K562 (cell line): Measurements from ENCODE around the gene ORAI3. TPM values are rescaled to one million over a fixed set of nuclear protein-coding genes. Genes with fewer than 3 reads are reported as not detected.

Source experiments
- ATF1 ChIP-seq, 2 experiments: fragments of 450-650 bp in 1 of 2; IDR thresholded peaks; 2 replicates each; pipeline ENCODE4 v1.6.1; 2016; ENCODE audit warnings: missing compliant biosample characterization in 1 of 2, missing genetic modification characterization in 1 of 2
- CXXC5 ChIP-seq: fragments of 250-450 bp; sonication (Bioruptor Pico); IDR thresholded peaks from 2 replicates; pipeline ENCODE4 v1.8.0; 2022; ENCODE audit warnings: inconsistent platforms, mild to moderate bottlenecking, moderate library complexity
- EP400 ChIP-seq: fragments of 450-650 bp; IDR thresholded peaks from 2 replicates; pipeline ENCODE4 v1.6.1; 2017; ENCODE audit warnings: antibody characterized with exemption, mild to moderate bottlenecking, moderate library complexity
- OTX1 ChIP-seq: fragments of 450-650 bp; formaldehyde crosslinking; IDR thresholded peaks from 2 replicates; pipeline ENCODE4 v1.4.0; 2022; ENCODE audit warnings: mild to moderate bottlenecking
- SIN3A ChIP-seq, 2 experiments: fragments of 150-350 bp in 1 of 2; IDR thresholded peaks; 2 replicates each; pipeline ENCODE4 v1.6.1; 2011 to 2016; ENCODE audit warnings: borderline replicate concordance in 2 of 2, low read depth in 2 of 2, low read length in 2 of 2, mild to moderate bottlenecking in 2 of 2, moderate library complexity in 2 of 2; ENCODE audit not compliant: control insufficient read depth in 1 of 2
- YY1 ChIP-seq, 3 experiments: IDR thresholded peaks; 2 replicates each; pipeline ENCODE4 v1.6.1; 2011; ENCODE audit warnings: low read length in 2 of 3, mild to moderate bottlenecking in 2 of 3, moderate library complexity in 2 of 3, borderline replicate concordance in 1 of 3, control low read depth in 1 of 3, low read depth in 1 of 3; ENCODE audit not compliant: insufficient read depth in 3 of 3, insufficient replicate concordance in 2 of 3, control insufficient read depth in 1 of 3, insufficient read length in 1 of 3; ENCODE audit errors: extremely low read depth in 1 of 3
- ZNF76 ChIP-seq: fragments of 250-450 bp; sonication (Bioruptor Pico); IDR thresholded peaks from 2 replicates; pipeline ENCODE4 v1.4.0; 2020; ENCODE audit warnings: mild to moderate bottlenecking, moderate library complexity, borderline replicate concordance
- polyA plus RNA-seq, 8 experiments: library from polyadenylated mRNA; depleted of rRNA in 4 of 8; stranded (reverse) in 5 of 8; unstranded in 3 of 8; fragments of >200 nt; fragmentation: Nextera tagmentation in 2 of 8; fragmentation: Illumina TruSeq in 1 of 8; extraction: Ambion mirVana in 2 of 8; extraction: Trizol in 1 of 8; gene quantifications; 2 replicates each; pipeline versions ENCODE4 v1.2.1 to v1.2.3, GENCODE V29; 2011 to 2014; ENCODE audit warnings: inconsistent platforms in 1 of 8, missing spikeins in 1 of 8
- total RNA-seq, 7 experiments: library from RNA; depleted of rRNA in 6 of 7; stranded (reverse); fragments of >200 nt in 6 of 7; fragmentation: Illumina TruSeq in 2 of 7; extraction: Trizol in 2 of 7; gene quantifications; 2 replicates each; pipeline versions ENCODE4 v1.2.1 to v1.2.3, GENCODE V29; 2011 to 2021; ENCODE audit warnings: low replicate concordance in 1 of 7
- TF ChIP-seq, protein P1 (sequence below), 2 experiments: IDR thresholded peaks; 2 replicates each; pipeline ENCODE4 v1.6.1; 2011; ENCODE audit warnings: borderline replicate concordance in 1 of 2, control low read depth in 1 of 2, low read depth in 1 of 2, low read length in 1 of 2, mild to moderate bottlenecking in 1 of 2, mixed read lengths in 1 of 2, moderate library complexity in 1 of 2; ENCODE audit not compliant: insufficient read depth in 1 of 2, insufficient read length in 1 of 2, poor library complexity in 1 of 2, severe bottlenecking in 1 of 2; ENCODE audit errors: extremely low read depth in 1 of 2
- TF ChIP-seq, protein P2 (sequence below): fragments of 250-450 bp; sonication (Bioruptor Pico); IDR thresholded peaks from 2 replicates; pipeline ENCODE4 v1.4.0; 2020; ENCODE audit warnings: mild to moderate bottlenecking, moderate library complexity

Gene ORAI3
- total and polyA plus RNA-seq, 9 of the 15 experiments (the other 6 are each of a cell fraction or from before 2014, with no cell fraction given), result 4.9 to 23.3 (median 14.1) TPM

DNA sequence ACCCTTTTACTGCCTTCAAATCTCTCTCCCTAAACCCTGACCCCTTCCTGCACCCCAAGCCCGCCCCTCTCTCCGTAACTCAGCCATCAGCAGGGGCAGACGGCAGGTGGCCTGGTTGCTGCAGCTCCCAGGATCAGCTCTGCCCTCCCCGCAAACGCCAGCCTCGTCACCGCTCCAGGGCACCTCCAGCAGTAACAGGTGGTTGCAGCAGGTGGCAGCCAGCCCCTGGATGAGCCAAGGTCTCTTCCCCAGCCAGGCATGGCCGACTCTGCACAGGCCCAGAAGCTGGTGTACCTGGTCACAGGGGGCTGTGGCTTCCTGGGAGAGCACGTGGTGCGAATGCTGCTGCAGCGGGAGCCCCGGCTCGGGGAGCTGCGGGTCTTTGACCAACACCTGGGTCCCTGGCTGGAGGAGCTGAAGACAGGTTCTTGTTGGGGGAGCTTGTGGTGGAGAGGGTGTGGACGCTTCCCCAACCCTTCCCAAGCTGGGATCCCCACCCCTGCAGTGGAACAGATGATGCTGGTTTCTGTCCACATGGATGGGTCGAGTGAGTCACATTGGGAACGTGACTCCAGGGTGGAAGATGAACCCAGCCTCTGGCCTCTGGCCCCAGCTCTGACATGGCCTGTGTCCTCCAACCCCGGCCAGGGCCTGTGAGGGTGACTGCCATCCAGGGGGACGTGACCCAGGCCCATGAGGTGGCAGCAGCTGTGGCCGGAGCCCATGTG, 36.7 kb downstream of the ORAI3 start (continued):
- TF ChIP-seq YY1 (IDR thresholded peaks at IDR 0.05; ENCODE audit: borderline replicate concordance in 1 of 3, control insufficient read depth in 1 of 3, extremely low read depth in 1 of 3, insufficient read depth in 3 of 3, insufficient read length in 1 of 3, insufficient replicate concordance in 2 of 3, low read depth in 1 of 3, low read length in 2 of 3), result peak in 2 of 3 experiments; percentile 27 to 78
- peak; percentile 77; the same call in 1 of the 2 replicates for TF ChIP-seq EP400
- TF ChIP-seq, protein P1, sequence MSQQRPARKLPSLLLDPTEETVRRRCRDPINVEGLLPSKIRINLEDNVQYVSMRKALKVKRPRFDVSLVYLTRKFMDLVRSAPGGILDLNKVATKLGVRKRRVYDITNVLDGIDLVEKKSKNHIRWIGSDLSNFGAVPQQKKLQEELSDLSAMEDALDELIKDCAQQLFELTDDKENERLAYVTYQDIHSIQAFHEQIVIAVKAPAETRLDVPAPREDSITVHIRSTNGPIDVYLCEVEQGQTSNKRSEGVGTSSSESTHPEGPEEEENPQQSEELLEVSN (IDR thresholded peaks at IDR 0.05; ENCODE audit: borderline replicate concordance in 1 of 2, extremely low read depth in 1 of 2, insufficient read depth in 1 of 2, insufficient read length in 1 of 2, low read depth in 1 of 2, low read length in 1 of 2, poor library complexity in 1 of 2, severe bottlenecking in 1 of 2), result peak in 1 of 2 experiments; percentile 13
- TF ChIP-seq, protein P2, sequence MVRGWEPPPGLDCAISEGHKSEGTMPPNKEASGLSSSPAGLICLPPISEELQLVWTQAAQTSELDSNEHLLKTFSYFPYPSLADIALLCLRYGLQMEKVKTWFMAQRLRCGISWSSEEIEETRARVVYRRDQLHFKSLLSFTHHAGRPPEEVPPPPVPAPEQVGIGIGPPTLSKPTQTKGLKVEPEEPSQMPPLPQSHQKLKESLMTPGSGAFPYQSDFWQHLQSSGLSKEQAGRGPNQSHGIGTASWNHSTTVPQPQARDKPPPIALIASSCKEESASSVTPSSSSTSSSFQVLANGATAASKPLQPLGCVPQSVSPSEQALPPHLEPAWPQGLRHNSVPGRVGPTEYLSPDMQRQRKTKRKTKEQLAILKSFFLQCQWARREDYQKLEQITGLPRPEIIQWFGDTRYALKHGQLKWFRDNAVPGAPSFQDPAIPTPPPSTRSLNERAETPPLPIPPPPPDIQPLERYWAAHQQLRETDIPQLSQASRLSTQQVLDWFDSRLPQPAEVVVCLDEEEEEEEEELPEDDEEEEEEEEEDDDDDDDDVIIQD, result no peak
- TF ChIP-seq ZNF76 (CRISPR knock-in tag), result 0 out of 2 replicates have a peak, but pooled peaks have one; percentile 46
- no peak for TF ChIP-seq SIN3A (IDR thresholded peaks at IDR 0.05; ENCODE audit: borderline replicate concordance in 2 of 2, control insufficient read depth in 1 of 2, low read depth in 2 of 2, low read length in 2 of 2)
- TF ChIP-seq CXXC5 (CRISPR knock-in tag), result 0 out of 2 replicates have a peak, but pooled peaks have one; percentile 28
- TF ChIP-seq OTX1 (CRISPR knock-in tag), result 0 out of 2 replicates have a peak, but pooled peaks have one; percentile 41
- TF ChIP-seq ATF1 (CRISPR knock-in tag; IDR thresholded peaks at IDR 0.05), result no peak
- TF ChIP-seq ATF1 (tag; IDR thresholded peaks at IDR 0.05), result peak; percentile 23; the same call in 1 of the 2 replicates
